Measurements from ENCODE around the gene SNAP29.

- no peak for TF ChIP-seq RFX5 (IDR thresholded peaks at IDR 0.05; ENCODE audit: low read depth, low read length)
- no peak for TF ChIP-seq POLR2AphosphoS2 (IDR thresholded peaks at IDR 0.05; ENCODE audit: low read length)
- TF ChIP-seq BRF2 (IDR thresholded peaks at IDR 0.05; ENCODE audit: borderline replicate concordance, insufficient read depth, insufficient read length), result no peak
- TF ChIP-seq ZNF707 (CRISPR knock-in tag; conservative IDR thresholded peaks at IDR 0.05), result no peak
These were observed 39.3 kb upstream of the SNAP29 start for GRCh38 chr22:20819471-20819870.
